GM20000 (cell line): Measurements from ENCODE around the gene CCDC190.
"Not testable (repeated sequence)": the region's sequence is repeated elsewhere in the genome, so short reads cannot be mapped to it uniquely, and the experiment has no call there.

Experiments
- DNase-seq: peaks from one replicate; pipeline ENCODE4 v3.0.0; 2012; ENCODE audit warnings: low spot score
- TF ChIP-seq, protein P1 (sequence below): IDR thresholded peaks from 2 replicates; pipeline ENCODE4 v1.5.1; 2012; ENCODE audit warnings: mild to moderate bottlenecking, control low read depth; ENCODE audit errors: extremely low read depth, missing control alignments

CCDC190 gene

DNA sequence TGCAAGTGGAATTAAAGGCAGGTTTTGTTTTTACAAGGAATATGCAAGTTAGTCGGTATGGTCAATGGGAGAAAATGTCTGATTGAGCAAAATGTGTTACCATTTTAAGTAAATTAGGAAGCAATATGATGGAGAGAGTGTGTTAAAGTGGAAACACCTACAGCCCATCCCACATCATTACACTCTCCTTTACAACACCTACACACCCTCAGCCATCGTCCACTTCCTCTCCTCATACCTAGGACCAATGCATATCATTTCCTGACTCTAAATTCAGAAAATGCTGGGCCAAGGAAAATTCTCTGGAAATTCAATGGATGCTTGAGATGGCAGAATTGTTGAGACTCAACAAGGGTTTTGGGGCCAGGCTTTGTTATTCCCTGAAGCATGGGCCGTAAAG lies 16.4 kb upstream of the CCDC190 start:
- TF ChIP-seq, protein P1, sequence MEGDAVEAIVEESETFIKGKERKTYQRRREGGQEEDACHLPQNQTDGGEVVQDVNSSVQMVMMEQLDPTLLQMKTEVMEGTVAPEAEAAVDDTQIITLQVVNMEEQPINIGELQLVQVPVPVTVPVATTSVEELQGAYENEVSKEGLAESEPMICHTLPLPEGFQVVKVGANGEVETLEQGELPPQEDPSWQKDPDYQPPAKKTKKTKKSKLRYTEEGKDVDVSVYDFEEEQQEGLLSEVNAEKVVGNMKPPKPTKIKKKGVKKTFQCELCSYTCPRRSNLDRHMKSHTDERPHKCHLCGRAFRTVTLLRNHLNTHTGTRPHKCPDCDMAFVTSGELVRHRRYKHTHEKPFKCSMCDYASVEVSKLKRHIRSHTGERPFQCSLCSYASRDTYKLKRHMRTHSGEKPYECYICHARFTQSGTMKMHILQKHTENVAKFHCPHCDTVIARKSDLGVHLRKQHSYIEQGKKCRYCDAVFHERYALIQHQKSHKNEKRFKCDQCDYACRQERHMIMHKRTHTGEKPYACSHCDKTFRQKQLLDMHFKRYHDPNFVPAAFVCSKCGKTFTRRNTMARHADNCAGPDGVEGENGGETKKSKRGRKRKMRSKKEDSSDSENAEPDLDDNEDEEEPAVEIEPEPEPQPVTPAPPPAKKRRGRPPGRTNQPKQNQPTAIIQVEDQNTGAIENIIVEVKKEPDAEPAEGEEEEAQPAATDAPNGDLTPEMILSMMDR: no peak
- DNase-seq: no peak

DNA sequence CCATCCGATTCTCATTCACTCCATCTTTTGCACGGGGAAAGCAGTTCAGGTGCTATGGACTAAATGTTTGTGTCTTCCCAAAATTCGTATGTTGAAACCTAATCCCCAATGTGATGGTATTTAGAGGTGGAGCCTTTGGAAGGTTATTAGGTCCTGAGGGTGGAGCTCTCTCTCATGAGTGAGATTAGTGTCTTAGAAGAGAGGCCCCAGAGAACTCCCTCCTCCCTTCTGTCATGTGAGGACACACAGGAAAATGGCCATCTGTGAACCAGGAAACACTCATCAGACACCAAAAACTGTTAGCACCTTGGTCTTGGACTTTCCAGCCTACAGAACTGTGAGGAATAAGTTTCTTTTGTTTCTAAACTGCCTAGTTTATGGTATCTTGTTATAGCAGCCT lies 15.8 kb upstream of the CCDC190 start:
- DNase-seq: no peak
- TF ChIP-seq, protein P1: no peak

DNA sequence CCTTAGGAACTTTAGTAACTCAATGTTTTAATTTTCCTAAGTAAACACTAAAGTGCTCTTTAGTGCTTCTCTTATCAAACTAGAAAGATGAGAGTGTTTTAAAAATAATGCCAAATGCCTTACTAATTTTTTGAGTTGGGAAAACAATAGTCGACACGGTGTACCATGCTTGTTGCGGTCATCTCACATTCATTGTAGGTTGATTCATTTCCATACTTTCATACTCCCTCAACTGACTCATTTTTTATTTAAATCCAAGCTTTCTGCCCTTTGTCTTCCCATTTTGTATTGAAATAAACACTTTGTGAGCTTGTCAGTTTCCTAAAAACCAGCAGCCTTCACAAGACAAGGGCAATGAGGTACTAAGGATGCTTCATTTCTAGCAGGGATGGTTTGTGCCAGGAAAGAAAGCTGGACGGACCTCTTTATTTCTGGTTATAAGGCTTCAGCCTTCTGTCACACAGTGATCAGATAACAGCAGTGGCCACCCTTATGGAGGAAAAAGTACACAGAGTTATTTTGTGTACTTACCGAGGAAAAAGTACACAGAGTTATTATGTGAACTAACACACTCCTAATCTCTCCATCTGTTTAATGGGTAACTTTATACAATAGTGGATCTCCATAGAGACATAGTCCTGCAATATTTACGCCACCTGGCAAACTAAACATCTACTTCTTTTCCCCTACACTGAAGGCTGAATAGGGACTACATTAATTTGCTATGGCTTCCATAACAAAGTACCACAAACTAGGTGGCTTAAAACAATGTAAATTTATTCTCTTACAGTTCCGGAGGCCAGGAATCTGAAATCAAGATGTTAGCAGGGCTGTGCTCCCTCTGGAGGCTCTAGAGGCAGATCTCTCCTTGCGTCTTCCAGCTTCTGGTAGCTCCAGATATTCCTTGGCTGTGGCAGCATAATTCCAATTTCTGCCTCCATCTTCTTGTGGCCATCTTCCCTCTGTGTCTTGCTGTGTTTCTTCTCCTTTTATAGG lies 13.0 kb upstream of the CCDC190 start:
- no peak for DNase-seq
- TF ChIP-seq, protein P1: no peak

DNA sequence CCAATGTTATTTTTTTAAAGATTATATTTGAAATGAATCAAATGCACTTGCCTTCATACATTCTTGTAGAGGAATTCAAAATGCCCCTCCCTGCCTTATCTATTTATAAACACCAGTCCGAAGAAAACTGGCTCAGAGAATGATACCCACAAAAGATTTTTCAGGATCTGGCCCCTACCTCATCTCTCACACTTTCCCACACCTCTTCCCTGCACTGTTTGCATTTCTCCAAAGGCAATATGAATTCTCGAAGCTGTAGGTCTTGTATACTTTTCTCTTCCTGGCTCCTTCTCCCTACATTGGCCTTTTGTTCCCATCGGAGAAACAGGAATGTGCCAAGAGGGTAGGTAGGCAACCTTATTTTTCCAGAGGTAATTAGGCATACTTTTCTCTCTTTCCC lies 12.0 kb upstream of the CCDC190 start:
- TF ChIP-seq, protein P1: no peak
- DNase-seq: no peak

DNA sequence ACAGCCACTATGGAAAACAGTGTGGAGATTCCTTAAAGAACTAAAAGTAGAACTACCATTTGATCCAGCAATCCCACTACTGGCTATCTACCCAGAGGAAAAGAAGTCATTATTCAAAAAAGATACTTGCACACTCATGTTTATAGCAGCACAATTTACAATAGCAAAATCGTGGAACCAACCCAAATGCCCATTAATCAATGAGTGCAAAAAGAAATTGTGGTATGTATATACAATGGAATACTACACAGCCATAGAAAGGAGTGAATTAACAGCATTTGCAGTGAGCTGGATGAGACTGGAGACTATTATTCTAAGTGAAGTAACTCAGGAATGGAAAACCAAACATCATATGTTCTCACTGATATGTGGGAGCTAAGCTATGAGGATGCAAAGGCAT lies 10.4 kb upstream of the CCDC190 start:
- DNase-seq: not testable (repeated sequence)

DNA sequence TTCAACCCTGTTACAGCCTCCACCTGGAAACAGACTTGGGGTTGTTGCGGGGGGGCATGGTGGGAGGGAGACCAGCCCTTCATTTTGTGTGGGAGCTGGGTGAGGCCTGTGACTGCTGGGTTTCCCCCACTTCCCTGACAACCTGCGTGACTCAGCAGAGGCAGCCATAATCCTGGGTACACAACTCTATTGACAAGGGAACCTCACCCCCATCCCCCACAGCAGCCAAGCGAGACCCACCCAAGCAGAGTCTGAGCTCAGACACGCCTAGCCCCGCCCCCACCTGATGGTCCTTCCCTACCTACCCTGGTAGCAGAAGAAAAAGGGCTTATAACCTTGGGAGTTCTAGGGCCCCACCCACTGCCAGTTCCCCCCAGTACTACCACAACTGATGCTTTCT lies 8.0 kb upstream of the CCDC190 start:
- TF ChIP-seq, protein P1: no peak
- no peak for DNase-seq

DNA sequence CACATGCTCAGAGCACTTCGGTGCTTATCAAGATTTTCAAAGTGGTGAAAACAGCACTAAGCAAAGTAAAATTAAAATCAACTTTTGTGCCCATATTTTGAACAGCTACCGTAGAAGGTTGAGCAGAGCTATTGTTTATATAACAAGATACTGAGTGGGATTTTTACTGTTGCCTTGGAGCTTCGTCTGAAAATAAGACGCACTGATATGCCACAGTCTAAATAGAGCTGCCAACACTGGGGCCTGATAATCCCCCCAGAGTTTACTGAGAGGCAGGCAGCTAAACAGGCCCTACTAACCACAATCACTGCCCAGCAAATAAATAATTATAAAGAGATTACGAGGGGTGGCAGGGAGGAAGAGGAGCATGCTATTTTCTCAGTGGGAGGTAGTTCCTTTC lies 650 bp upstream of the CCDC190 start:
- TF ChIP-seq, protein P1: no peak
- DNase-seq: no peak

DNA sequence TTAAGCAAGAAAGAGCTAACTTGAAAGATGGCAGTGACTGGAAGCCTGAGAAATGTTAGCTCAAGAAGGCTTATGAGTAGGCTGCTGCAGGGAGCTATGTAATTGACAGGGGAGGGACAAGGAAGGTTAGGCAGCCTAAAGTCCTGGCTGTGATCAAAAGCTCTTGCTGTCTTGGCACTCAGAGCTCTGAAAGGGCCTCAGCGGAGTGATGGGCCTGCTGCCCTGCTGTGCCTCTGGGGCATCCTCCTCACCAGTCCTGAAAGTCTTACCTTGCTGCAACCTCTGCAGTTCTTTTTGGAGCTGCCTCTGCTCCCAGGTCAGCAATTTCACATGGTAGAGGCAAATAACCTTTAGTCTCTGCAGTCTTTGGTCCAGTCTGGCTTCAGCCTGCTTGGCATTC lies 1.8 kb downstream of the CCDC190 start:
- TF ChIP-seq, protein P1: no peak
- no peak for DNase-seq
